ENCODE results near the gene COG7.
"Not testable (repeated sequence)": the region's sequence is repeated elsewhere in the genome, so short reads cannot be mapped to it uniquely, and the experiment has no call there.

Gene COG7

DNA sequence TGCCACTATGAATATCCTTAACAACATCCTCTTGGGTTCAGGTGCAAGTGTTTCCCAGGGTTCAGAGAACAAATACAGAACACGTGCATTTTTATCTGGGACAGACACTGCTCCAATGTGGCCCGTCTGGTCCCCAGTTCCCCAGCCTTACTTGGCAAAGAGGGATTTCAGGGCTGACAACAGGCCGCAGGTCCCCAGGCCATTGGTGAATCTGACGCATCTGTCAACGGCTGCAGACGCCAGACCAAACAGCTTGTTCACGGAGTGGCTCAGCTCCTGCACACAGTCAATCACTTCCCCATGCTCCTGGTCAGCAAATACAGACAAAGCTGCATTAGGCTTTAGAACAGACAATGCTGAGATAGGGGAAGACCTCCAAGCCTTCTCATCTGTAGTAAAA, 36.2 kb downstream of the COG7 start:
- H3K9me3 Mint-ChIP-seq = no peaks in the 10 kb centered on the region
- H3K4me3 Mint-ChIP-seq = no peak overlapping the region
- H3K27ac Mint-ChIP-seq = no peak overlapping the region
- H3K36me3 Mint-ChIP-seq (ENCODE audit: low read depth) = no peaks in the 10 kb centered on the region
- DNase-seq (ENCODE audit: low spot score) = no peak
- no peaks in the 10 kb centered on the region for H3K4me1 Mint-ChIP-seq (ENCODE audit: low read depth)
- H3K27me3 Mint-ChIP-seq (ENCODE audit: low read depth) = no peaks in the 10 kb centered on the region

DNA sequence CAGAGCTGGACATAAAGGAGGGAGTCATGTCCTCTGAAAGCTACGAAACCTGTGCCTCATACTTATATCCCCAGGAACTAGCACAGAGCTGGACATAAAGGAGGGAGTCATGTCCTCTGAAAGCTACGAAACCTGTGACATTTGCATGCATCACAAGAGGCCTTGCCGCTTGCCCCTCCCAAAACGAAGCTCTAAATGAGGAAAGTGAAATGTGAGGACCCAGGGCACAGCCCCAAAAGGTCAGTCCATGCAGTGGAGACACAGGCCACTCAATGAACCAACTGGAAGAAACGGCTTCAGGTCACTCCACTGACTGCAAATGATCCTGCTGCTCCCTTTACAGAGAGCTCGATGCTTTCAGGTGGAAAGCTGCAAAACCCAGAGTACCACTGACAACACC, 38.3 kb downstream of the COG7 start:
- Mint-ChIP-seq H3K27me3 (ENCODE audit: low read depth) (no peaks in the 10 kb centered on the region), H3K36me3 (ENCODE audit: low read depth) (peaks cover 3% of the 10 kb centered on the region), H3K4me1 (ENCODE audit: low read depth) (no peaks in the 10 kb centered on the region), H3K9me3 (no peaks in the 10 kb centered on the region), H3K4me3 (no peak overlapping the region), H3K27ac (no peak overlapping the region)
- no peak for DNase-seq (ENCODE audit: low spot score)

DNA sequence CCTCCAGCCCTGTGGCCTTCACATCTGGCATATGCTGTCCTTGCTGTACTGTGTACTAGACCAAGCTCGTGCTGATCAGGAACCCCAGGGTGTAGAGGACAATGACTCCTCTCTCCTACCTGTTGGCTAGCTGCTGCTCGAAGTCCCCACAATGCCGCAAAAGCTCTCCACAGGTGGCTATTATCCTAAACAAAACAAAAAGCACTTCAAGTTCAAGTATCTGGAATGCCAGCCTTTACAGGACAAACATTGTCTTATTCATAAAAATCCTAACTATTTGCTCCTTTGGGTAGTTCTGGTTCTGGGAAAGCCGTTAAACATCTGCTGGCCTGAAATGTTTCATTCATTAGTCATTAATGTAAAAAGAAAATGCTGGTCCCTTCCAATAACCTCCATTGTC, 42.8 kb downstream of the COG7 start:
- Mint-ChIP-seq H3K9me3 (no peaks in the 10 kb centered on the region), H3K4me3 (no peak overlapping the region), H3K27ac (no peak overlapping the region), H3K4me1 (ENCODE audit: low read depth) (no peaks in the 10 kb centered on the region), H3K27me3 (ENCODE audit: low read depth) (no peaks in the 10 kb centered on the region), H3K36me3 (ENCODE audit: low read depth) (peaks cover 9% of the 10 kb centered on the region)
- no peak for DNase-seq (ENCODE audit: low spot score)

DNA sequence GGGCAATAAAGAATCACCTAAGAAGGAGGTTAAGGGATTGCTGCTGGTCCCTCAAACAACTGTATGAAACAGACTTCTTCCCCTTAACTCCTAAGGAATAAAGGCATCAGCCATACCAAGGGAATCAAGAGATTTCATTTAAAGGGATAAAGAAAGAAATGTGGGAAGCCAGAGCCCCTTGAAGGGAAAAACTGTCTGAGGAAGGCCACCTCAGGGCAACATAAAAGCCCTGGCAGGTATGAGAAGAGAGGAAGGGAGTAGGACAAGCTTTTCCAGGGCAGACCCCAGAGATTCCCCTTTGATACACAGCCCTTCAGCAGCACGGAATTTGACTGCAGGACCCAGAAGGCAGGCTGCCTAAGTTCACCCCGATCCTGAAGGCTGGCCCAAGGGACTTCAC, 43.5 kb downstream of the COG7 start:
- DNase-seq (ENCODE audit: low spot score) = no peak
- Mint-ChIP-seq H3K27me3 (ENCODE audit: low read depth) (no peaks in the 10 kb centered on the region), H3K27ac (no peak overlapping the region), H3K9me3 (no peaks in the 10 kb centered on the region), H3K4me1 (ENCODE audit: low read depth) (no peaks in the 10 kb centered on the region), H3K36me3 (ENCODE audit: low read depth) (peaks cover 10% of the 10 kb centered on the region), H3K4me3 (no peak overlapping the region)

DNA sequence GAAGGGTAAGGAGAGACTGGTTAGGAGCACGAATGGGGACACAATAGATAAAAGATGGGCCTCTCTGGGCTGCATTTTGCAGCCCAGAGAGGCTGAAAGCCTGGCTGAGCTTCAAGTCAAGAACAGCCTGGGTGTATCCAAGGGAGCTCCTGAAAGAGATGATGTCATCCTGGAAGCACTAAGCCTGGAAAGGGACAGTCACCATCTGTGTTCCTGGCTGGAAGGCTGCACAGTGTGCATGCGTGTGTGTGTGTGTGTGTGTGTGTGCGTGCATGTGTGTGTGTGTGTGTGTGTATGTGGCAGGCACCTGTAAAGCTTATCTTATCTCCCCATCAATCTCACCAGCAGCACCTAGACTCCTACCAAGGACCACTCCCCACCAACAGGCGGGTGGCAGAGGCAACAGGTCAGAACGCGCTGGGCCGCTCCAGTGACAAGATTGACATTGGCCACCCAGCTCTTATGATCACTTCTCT, 44.1 kb downstream of the COG7 start:
- Mint-ChIP-seq H3K27me3 (ENCODE audit: low read depth) (no peaks in the 10 kb centered on the region), H3K36me3 (ENCODE audit: low read depth) (peaks cover 10% of the 10 kb centered on the region), H3K9me3 (no peaks in the 10 kb centered on the region), H3K4me3 (no peak overlapping the region), H3K4me1 (ENCODE audit: low read depth) (no peaks in the 10 kb centered on the region), H3K27ac (no peak overlapping the region)
- DNase-seq (ENCODE audit: low spot score) = no peak

DNA sequence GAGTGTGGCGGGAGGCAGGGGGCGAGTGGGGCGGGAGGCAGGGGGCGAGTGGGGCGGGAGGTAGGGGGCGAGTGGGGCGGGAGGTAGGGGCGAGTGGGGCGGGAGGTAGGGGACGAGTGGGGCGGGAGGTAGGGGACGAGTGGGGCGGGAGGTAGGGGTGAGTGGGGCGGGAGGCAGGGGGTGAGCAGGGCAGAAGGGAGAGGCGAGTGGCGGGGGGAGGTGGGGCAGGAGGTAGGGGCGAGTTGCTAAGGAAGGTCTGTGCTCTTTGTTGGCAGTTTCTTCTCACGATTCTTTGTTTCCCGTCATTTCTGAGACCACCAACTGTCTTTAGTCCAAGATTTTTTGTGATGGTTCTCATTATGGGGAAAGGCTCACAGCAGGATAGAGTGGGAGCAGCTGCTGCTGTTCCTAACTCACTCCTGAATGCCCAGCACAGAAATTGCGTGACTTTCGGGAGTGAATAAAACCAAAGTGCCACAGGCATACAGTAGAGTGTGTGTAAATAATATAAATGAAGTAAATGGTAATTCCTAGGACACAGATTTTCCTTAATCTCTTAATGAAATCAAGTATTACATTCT, 44.7 kb downstream of the COG7 start:
- Mint-ChIP-seq H3K9me3 (no peaks in the 10 kb centered on the region), H3K4me1 (ENCODE audit: low read depth) (no peaks in the 10 kb centered on the region), H3K27me3 (ENCODE audit: low read depth) (no peaks in the 10 kb centered on the region), H3K4me3 (no peak overlapping the region), H3K36me3 (ENCODE audit: low read depth) (peaks cover 11% of the 10 kb centered on the region), H3K27ac (no peak overlapping the region)
- no peak for DNase-seq (ENCODE audit: low spot score)

DNA sequence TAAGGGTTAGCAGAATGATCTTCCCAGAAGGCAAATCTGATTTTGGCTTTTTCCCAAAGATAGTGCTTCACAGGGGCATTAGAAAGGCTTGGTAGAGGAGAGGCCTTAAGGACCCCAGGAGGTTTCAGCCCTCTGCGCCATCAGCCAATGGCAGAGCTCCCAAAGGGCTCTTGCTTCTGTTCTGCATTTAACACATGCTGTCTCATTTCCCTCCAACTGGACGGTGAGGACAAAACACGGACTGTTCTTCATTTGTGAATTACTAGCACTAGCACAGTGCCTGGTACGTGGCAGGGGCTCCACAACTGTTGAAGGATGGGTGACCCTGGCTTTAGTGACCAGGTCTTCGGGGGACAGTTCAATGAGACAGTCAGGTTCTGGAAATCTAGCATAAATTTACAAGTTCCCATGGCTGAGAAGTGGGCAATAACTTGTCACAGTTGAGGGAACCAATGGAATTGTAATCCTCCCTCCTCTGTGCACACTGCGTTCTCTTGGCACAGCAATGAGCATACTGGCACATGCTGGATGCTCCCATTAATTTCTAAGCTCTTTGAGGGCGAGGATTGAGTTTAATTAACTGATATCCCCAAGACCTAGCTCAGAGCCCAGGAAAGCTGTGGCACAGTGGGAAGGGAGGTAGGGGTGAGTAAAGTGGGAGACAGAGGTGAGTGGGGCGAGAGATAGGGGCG, 45.4 kb downstream of the COG7 start:
- H3K27ac Mint-ChIP-seq = no peak overlapping the region
- H3K9me3 Mint-ChIP-seq = no peaks in the 10 kb centered on the region
- no peak overlapping the region for H3K4me3 Mint-ChIP-seq
- DNase-seq (ENCODE audit: low spot score) = no peak
- H3K4me1 Mint-ChIP-seq (ENCODE audit: low read depth) = no peaks in the 10 kb centered on the region
- peaks cover 16% of the 10 kb centered on the region for H3K36me3 Mint-ChIP-seq (ENCODE audit: low read depth)
- no peaks in the 10 kb centered on the region for H3K27me3 Mint-ChIP-seq (ENCODE audit: low read depth)

DNA sequence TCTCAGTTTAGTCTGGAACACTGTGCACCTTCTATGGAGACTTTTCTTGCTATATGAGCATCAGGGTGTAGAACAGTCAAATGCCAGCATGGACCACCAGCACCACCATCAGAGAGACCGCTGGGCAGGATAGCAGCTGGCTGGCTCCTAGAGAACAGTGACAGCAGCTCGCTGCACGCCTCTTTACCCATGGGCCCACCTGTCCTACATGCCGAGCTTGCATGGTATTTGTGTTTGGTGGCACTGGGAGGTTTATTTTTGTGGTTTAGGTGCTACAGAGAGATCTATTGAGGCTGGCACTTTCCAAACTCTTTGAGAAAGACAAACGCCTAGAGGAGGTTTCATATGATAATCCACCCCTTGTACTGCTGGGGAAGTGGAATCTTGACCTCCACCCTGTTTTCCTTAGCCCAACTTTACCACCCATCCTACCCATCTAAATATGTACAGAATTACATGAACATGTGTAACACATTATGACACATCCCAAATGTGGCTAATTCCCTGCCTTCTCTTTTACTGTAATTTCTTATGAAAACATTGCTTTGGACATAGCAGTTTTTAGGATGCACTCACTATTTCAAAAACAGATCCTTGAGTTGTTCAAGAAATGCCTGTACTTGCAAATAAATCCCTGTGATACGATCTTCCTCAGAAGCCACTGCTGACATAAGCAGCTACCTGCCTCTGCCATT, 46.3 kb downstream of the COG7 start:
- Mint-ChIP-seq H3K27ac (no peak overlapping the region), H3K4me1 (ENCODE audit: low read depth) (no peaks in the 10 kb centered on the region), H3K4me3 (no peak overlapping the region), H3K36me3 (ENCODE audit: low read depth) (peaks cover 16% of the 10 kb centered on the region), H3K9me3 (no peaks in the 10 kb centered on the region), H3K27me3 (ENCODE audit: low read depth) (no peaks in the 10 kb centered on the region)
- DNase-seq (ENCODE audit: low spot score) = no peak

DNA sequence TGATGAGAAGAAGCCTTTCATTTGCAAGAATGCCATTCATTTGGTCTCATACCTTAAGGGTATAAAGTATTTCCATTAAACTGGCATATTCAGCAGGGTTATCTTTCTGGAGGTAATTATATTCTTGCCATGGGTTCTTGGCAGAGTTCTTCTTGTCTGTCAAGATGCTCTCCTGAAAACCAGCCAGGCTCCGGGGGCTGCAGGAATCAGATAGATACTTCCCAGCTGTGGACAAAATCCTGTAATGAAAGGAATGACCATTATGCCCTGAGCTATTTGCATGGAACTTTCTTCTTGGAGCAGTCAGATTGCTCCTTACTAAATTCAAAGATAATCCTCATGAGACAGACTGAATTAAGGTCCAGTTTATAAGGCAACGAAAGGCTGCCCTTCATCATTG, 47.0 kb downstream of the COG7 start:
- H3K36me3 Mint-ChIP-seq (ENCODE audit: low read depth) = peaks cover 20% of the 10 kb centered on the region

DNA sequence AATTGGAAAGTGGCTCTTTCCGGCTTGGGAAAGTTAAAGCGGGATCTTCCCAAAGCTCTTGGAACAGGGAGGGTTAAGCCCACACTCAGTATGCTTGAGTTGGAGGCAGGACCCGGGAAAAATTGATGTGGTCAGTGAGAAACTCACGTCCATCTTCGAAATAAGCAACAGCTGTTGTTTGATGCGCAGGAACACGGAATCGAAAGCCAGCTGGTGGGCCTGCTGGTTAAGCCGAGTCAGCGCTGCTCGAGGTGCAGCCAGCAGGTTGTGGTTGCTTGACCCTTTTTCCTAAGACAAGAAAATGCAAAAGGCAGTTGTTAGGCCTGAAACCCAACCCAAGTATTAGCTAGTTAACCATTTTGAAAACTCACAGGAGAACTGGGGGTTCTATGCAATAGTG, 49.4 kb downstream of the COG7 start:
- H3K27me3 Mint-ChIP-seq (ENCODE audit: low read depth) = no peaks in the 10 kb centered on the region
- no peak overlapping the region for H3K4me3 Mint-ChIP-seq
- no peak for DNase-seq (ENCODE audit: low spot score)
- peaks cover 24% of the 10 kb centered on the region for H3K36me3 Mint-ChIP-seq (ENCODE audit: low read depth)
- no peaks in the 10 kb centered on the region for H3K4me1 Mint-ChIP-seq (ENCODE audit: low read depth)
- no peak overlapping the region for H3K27ac Mint-ChIP-seq
- H3K9me3 Mint-ChIP-seq = no peaks in the 10 kb centered on the region

More for the DNA sequence above, 47.0 kb downstream of the COG7 start:
- no peaks in the 10 kb centered on the region for H3K27me3 Mint-ChIP-seq (ENCODE audit: low read depth)
- no peak for DNase-seq (ENCODE audit: low spot score)
- H3K4me1 Mint-ChIP-seq (ENCODE audit: low read depth) = no peaks in the 10 kb centered on the region
- no peak overlapping the region for H3K4me3 Mint-ChIP-seq
- H3K9me3 Mint-ChIP-seq = no peaks in the 10 kb centered on the region
- no peak overlapping the region for H3K27ac Mint-ChIP-seq

DNA sequence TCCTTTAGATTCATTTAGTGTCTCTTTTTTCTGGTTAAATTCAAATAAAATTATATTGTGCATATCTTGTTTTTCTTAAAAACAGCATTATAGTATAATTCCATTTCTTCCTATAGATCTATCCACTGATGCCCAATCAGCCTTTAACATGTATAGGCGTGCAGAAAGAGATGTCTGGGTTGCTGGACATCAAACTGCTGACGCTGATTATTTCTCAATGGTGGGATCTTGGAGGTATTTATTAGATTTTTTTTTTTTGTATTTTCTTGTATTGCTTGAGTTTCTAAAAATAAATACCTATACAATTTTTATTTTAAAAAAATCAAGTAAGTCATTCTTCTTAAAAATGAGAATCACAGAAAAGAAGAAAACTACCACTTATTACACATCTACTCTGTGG, 50.9 kb downstream of the COG7 start:
- DNase-seq (ENCODE audit: low spot score) = no peak
- Mint-ChIP-seq H3K27ac (no peak overlapping the region), H3K4me1 (ENCODE audit: low read depth) (no peaks in the 10 kb centered on the region), H3K4me3 (no peak overlapping the region), H3K27me3 (ENCODE audit: low read depth) (no peaks in the 10 kb centered on the region), H3K9me3 (no peaks in the 10 kb centered on the region), H3K36me3 (ENCODE audit: low read depth) (peaks cover 26% of the 10 kb centered on the region)

DNA sequence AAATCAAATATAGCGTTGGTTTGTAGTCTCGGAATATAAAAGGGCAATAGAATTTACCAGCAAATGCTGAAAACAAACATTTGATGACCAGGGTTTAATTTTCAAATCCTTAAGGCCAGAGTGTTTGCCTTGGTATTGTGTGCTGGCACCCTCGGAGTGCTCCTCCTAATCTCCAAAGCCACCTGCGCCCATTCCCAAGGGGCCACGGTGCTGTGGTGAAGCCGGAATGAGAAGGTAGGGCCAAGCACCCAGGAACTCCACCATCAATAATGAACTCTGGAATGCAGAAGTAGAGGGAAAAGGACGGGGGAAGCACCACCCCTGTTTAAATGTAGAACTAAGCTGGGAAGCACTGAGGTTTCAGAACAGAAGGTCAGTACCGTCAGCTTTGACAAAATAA, 51.9 kb downstream of the COG7 start:
- Mint-ChIP-seq H3K4me3 (no peak overlapping the region), H3K4me1 (ENCODE audit: low read depth) (no peaks in the 10 kb centered on the region), H3K27me3 (ENCODE audit: low read depth) (no peaks in the 10 kb centered on the region), H3K9me3 (no peaks in the 10 kb centered on the region), H3K36me3 (ENCODE audit: low read depth) (peaks cover 26% of the 10 kb centered on the region), H3K27ac (no peak overlapping the region)
- DNase-seq (ENCODE audit: low spot score) = no peak

DNA sequence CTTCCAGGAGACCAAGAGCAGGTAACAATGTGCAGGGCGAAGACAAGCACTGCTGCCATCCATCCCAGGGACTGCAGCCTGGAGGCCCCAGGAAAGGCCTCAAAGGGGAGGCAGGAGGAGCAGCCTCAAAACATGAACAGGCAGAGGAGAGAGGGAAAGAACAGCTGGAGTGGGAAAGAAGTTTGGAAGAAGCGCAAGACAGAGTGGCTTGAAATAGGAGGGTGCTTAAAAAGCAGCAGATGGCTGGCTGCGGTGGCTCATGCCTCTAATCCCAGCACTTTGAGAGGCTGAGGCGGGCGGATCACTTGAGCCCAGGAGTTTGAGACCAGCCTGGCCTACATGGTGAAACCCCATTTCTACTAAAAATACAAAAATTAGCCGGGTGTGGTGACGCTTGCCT, 52.5 kb downstream of the COG7 start:
- not testable (repeated sequence) for H3K4me3 Mint-ChIP-seq; H3K27me3 Mint-ChIP-seq (ENCODE audit: low read depth); H3K4me1 Mint-ChIP-seq (ENCODE audit: low read depth); DNase-seq (ENCODE audit: low spot score); H3K9me3 Mint-ChIP-seq; H3K27ac Mint-ChIP-seq
- H3K36me3 Mint-ChIP-seq (ENCODE audit: low read depth) = peaks cover 26% of the 10 kb centered on the region

DNA sequence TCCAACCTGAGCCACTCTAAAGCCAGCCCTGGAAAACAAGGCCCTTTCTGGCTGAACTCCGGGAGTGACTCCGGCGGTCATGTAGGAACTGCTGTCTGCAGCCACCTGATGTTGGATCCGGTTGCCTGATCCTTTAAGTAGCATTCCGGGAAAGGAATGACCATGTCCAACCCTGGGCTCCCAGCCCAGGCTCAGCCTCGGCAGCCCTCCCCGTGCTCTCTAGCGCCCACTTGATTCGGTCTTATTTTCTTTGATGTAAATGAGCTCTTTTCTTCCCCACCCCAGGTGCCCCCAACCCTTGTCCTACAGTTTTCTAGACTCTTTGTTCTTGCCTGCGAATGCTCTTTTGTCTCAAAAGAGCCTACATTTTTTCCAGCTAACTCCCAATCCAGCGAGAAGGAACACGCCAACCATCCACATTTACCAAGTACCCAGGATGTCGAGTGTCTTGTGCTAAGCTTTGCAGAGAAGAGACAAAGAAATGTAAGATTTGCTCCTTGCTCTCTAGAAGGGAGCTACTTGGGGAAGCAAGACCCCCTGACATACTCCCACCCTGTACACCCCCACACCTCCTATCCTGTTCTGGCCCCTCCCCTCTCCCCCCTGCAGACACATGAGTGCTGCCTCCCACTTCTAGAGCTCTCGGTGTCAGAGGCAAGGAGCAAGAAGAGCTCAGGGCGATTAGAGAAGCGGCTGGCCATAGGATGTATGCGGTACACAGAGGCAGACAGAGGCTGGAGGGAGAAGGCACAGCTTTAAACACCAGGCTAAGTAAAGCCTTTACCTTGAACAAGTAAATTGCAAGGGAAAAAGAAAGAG, 53.8 kb downstream of the COG7 start:
- no peak for DNase-seq (ENCODE audit: low spot score)
- H3K27me3 Mint-ChIP-seq (ENCODE audit: low read depth) = no peaks in the 10 kb centered on the region
- H3K27ac Mint-ChIP-seq = no peak overlapping the region
- H3K4me3 Mint-ChIP-seq = no peak overlapping the region
- no peaks in the 10 kb centered on the region for H3K4me1 Mint-ChIP-seq (ENCODE audit: low read depth)
- H3K9me3 Mint-ChIP-seq = no peaks in the 10 kb centered on the region
- peaks cover 26% of the 10 kb centered on the region for H3K36me3 Mint-ChIP-seq (ENCODE audit: low read depth)
